ENCODE data around the gene NLRC3. TPM values are rescaled to one million over a fixed set of nuclear protein-coding genes. Genes with fewer than 3 reads are reported as not detected.

The NLRC3 gene
- total RNA-seq, 2 experiments from 2014 or later, result 12.3 to 12.5 TPM

DNA sequence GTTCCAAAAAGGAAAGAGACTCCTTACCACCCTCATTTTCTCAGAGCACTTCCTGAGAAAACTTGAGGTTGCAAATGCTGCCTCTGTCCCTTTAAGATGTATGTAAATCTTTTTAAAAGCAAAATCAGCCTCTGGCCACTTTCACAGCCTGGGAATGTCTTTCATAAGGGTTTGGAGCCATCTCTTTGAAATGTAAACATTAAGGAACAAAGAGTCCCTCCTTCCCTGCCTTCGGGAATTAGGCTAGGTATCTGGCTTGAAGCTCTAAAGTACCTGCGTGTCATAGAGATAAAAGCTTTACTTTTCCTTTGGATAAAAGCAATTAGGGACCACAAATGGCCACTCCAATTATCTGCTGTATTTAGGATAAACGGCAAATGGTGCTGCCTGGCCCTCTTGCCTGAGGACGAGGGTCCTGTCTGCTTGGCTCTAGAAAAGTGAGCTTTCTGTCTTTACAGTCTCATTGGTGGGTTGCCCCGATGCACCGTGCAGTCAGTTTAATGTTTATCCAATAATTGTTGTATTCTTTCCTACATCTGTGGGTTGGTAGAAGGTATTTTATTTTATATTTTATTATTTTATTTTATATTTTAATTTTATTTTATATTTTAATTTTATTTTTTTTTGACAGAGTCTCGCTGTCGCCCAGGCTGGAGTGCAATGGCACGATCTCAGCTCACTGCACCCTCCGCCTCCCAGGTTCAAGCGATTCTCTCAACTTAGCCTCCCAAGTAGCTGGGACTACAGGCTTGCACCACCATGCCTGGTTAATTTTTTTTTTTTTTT lies 23.9 kb downstream of the NLRC3 start:
- Mint-ChIP-seq H3K27ac (no peak overlapping the region), H3K4me1 (no peaks in the 10 kb centered on the region), H3K4me3 (no peak overlapping the region), H3K27me3 (no peaks in the 10 kb centered on the region), H3K9me3 (no peaks in the 10 kb centered on the region), H3K36me3 (peaks cover 31% of the 10 kb centered on the region)
- DNase-seq, result no peak

- no peaks in the 10 kb centered on the region for H3K4me1 Mint-ChIP-seq
- DNase-seq, result no peak
- H3K4me3 Mint-ChIP-seq, result no peak overlapping the region
- H3K9me3 Mint-ChIP-seq, result no peaks in the 10 kb centered on the region
- H3K27me3 Mint-ChIP-seq, result no peaks in the 10 kb centered on the region
- peaks cover 21% of the 10 kb centered on the region for H3K36me3 Mint-ChIP-seq
- H3K27ac Mint-ChIP-seq, result no peak overlapping the region
These were observed 26.1 kb downstream of the NLRC3 start for GRCh38 chr16:3550851-3551847.

DNA sequence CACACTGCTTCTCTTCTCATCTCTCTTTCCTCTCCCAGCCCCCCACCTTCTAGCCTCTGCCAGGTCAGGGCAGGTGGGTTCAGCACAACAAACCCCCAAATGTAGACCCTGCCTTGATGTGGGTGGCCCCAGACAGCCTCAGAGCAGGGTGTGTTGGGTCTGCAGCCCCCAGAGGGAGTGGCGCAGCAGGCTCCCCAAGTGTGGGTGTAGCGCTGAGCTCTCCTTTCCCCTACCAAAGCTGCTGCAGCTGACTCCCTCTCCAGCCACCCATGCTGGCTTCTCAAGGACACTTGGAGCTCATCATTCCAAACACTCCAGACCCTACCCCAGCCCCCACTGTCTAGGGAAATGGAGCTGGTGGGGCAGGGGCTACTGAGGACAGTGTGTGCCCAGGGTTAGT lies 27.3 kb downstream of the NLRC3 start:
- H3K27ac Mint-ChIP-seq, result no peak overlapping the region
- no peaks in the 10 kb centered on the region for H3K9me3 Mint-ChIP-seq
- H3K4me3 Mint-ChIP-seq, result no peak overlapping the region
- H3K36me3 Mint-ChIP-seq, result peaks cover 19% of the 10 kb centered on the region
- no peaks in the 10 kb centered on the region for H3K4me1 Mint-ChIP-seq
- H3K27me3 Mint-ChIP-seq, result no peaks in the 10 kb centered on the region
- DNase-seq, result no peak

GRCh38 chr16:3548859-3549258 lies 28.3 kb downstream of the NLRC3 start:
- DNase-seq, result no peak
- Mint-ChIP-seq H3K4me3 (no peak overlapping the region), H3K27ac (no peak overlapping the region), H3K9me3 (no peaks in the 10 kb centered on the region), H3K4me1 (no peaks in the 10 kb centered on the region), H3K27me3 (no peaks in the 10 kb centered on the region), H3K36me3 (peaks cover 19% of the 10 kb centered on the region)

DNA sequence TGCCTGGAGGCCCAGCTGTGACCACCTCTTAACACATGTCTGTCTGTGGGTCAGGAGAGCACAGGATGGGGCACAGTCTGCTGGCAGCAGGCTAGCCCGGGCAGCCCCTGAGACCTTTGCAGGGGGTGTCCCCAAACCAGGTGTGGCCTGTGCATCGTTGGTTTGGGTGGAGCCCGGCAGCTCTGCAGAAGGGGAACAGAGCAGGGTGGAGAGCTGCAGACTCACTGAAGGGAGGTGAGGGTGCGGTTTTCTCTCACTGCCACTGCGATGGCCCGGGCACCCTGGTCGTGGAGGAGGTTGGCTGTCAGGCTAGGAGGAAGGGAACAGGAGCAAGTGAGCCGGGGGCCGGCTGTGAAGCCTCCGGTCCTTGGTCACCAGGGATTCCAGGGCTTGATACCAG lies 28.8 kb downstream of the NLRC3 start:
- Mint-ChIP-seq H3K36me3 (peaks cover 19% of the 10 kb centered on the region), H3K27me3 (no peaks in the 10 kb centered on the region), H3K4me3 (no peak overlapping the region), H3K9me3 (no peaks in the 10 kb centered on the region), H3K27ac (no peak overlapping the region), H3K4me1 (no peaks in the 10 kb centered on the region)
- no peak for DNase-seq

DNA sequence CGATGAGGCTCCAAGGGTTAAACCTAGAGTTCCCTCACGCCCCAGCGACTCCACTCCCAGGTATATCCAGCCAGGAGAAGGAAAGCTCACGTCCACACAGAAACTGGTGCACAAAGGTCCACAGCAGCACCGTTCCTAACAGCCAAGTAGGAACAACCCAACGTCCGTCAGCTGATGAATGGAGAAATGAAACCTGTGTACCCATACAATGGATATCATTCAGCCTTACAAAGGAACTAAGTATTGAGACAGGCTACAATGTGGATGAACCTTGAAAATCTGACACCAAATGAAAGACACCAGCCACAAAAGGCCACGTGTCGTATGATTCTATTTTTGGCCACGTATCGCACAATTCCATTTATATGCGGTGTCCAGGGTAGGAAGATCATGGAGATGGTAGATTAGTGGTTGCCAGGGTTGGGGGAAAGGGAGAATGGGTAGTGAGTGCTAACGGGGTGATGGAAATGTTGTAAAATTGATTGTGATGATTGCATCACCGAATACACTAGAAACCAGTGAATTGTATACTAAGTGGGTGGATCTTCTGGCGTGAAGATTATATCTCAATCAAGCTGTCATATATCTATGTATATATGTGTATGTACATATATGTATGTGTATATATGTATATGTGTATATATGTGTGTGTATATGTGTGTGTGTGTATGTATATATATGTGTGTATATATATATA lies 30.1 kb downstream of the NLRC3 start:
- no peak for DNase-seq
- peaks cover 17% of the 10 kb centered on the region for H3K36me3 Mint-ChIP-seq
- no peaks in the 10 kb centered on the region for H3K4me1 Mint-ChIP-seq
- H3K27me3 Mint-ChIP-seq, result no peaks in the 10 kb centered on the region
- no peaks in the 10 kb centered on the region for H3K9me3 Mint-ChIP-seq
- H3K4me3 Mint-ChIP-seq, result no peak overlapping the region
- no peak overlapping the region for H3K27ac Mint-ChIP-seq

- peaks cover 4% of the 10 kb centered on the region for H3K36me3 Mint-ChIP-seq
- H3K27ac Mint-ChIP-seq, result no peak overlapping the region
- no peaks in the 10 kb centered on the region for H3K27me3 Mint-ChIP-seq
- DNase-seq, result no peak
- H3K4me3 Mint-ChIP-seq, result no peak overlapping the region
- no peaks in the 10 kb centered on the region for H3K9me3 Mint-ChIP-seq
- no peaks in the 10 kb centered on the region for H3K4me1 Mint-ChIP-seq
These were observed 34.4 kb downstream of the NLRC3 start for GRCh38 chr16:3542601-3543373.

- H3K9me3 Mint-ChIP-seq, result no peaks in the 10 kb centered on the region
- no peaks in the 10 kb centered on the region for H3K27me3 Mint-ChIP-seq
- peaks cover 4% of the 10 kb centered on the region for H3K36me3 Mint-ChIP-seq
- H3K27ac Mint-ChIP-seq, result no peak overlapping the region
- H3K4me1 Mint-ChIP-seq, result no peaks in the 10 kb centered on the region
- DNase-seq, result no peak
- no peak overlapping the region for H3K4me3 Mint-ChIP-seq
These were observed 35.6 kb downstream of the NLRC3 start for GRCh38 chr16:3541527-3542155.

GRCh38 chr16:3538222-3538621 lies 39.0 kb downstream of the NLRC3 start:
- Mint-ChIP-seq H3K36me3 (peaks cover 7% of the 10 kb centered on the region), H3K4me1 (no peaks in the 10 kb centered on the region), H3K9me3 (no peaks in the 10 kb centered on the region), H3K4me3 (no peak overlapping the region), H3K27ac (no peak overlapping the region), H3K27me3 (no peaks in the 10 kb centered on the region)
- DNase-seq, result no peak

DNA sequence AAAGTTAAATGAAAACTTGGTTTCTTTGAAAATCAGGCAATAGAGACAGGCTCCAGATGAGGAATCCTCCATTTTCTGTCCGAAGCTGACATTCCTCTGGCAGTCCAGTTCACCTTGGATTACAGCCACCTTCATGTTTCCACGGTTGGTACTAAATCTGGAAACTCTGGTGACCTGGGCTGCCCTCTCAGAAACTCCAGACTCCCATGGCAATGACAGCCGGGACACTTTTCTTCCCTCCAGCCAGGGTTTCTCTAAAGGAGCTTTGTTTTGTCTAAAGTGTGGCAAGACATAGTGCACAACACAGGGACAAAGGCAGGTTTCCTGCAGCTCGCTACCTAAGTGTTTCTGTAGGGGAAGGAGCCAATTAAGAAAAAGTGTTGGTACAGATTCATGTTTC lies 40.4 kb downstream of the NLRC3 start:
- H3K27ac Mint-ChIP-seq, result no peak overlapping the region
- no peak for DNase-seq
- peaks cover 7% of the 10 kb centered on the region for H3K36me3 Mint-ChIP-seq
- H3K4me3 Mint-ChIP-seq, result no peak overlapping the region
- H3K9me3 Mint-ChIP-seq, result no peaks in the 10 kb centered on the region
- H3K27me3 Mint-ChIP-seq, result no peaks in the 10 kb centered on the region
- H3K4me1 Mint-ChIP-seq, result no peaks in the 10 kb centered on the region

DNA sequence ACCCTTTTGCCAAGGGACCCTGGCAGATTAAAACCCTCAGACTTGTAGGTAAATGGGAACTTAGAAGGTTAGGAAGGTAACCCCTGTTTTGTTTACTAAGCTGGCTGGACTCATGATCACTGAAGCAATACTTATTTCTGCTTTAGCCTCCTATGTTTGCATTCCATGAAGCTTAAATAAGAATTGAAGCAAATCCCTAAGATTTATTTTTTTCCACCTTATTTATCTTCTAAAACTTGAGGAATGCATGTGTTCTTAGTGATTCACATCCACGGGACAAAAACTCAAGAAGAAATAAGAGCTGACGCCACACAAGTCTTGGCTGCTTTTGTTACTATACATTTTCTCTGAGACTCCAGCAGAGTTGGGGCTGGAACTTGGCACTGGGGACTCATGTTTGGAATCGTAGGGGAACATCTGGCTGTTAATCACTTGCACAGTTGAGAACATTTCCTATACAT lies 40.9 kb downstream of the NLRC3 start:
- H3K9me3 Mint-ChIP-seq, result no peaks in the 10 kb centered on the region
- no peaks in the 10 kb centered on the region for H3K27me3 Mint-ChIP-seq
- H3K36me3 Mint-ChIP-seq, result peaks cover 7% of the 10 kb centered on the region
- no peak for DNase-seq
- H3K4me1 Mint-ChIP-seq, result no peaks in the 10 kb centered on the region
- no peak overlapping the region for H3K4me3 Mint-ChIP-seq
- no peak overlapping the region for H3K27ac Mint-ChIP-seq

DNA sequence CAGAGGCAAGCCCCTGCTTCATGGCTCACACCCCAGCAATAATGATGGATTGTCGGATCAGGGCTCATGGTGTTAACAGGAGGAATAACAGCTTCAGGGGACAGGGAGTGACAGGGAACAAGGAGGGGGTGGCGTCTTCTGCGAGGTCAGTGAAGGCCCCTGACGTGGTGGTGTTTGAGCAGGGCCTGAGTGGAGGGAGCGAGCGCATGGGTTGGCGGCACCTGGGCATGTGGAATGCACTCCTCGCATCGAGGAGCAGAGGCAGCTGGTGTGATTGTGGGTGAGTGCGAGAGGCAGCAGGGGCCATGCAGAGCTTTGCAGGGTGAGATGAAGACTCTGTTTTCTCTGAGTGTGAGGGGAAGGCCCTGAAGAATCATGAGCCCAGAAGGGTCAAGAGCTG lies 43.1 kb downstream of the NLRC3 start:
- Mint-ChIP-seq H3K27me3 (no peaks in the 10 kb centered on the region), H3K27ac (no peak overlapping the region), H3K9me3 (no peaks in the 10 kb centered on the region), H3K36me3 (peaks cover 4% of the 10 kb centered on the region), H3K4me1 (no peaks in the 10 kb centered on the region), H3K4me3 (no peak overlapping the region)
- no peak for DNase-seq

DNA sequence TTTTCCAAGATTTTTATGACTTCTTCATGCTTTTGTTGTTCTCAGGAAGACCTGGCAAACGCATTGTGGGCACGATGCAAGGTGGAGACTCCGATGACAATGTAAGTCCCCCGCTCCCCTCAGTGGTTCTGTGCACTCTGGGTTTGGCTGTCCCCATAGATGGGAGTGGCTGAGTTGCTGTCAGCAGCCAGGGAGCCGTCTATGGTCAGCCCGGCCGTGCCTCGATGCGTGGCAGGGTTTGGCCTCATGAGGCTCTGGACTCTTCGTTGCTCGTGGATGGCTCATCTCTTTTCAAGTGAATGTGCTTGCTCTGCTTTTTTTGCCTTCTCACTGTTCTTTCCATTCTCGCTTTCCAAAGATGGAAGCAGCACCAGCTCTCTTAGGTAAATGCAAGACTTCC lies 44.5 kb downstream of the NLRC3 start:
- peaks cover 9% of the 10 kb centered on the region for H3K36me3 Mint-ChIP-seq
- no peak overlapping the region for H3K27ac Mint-ChIP-seq
- H3K4me1 Mint-ChIP-seq, result peaks cover 2% of the 10 kb centered on the region
- H3K9me3 Mint-ChIP-seq, result no peaks in the 10 kb centered on the region
- no peak for DNase-seq
- no peaks in the 10 kb centered on the region for H3K27me3 Mint-ChIP-seq
- no peak overlapping the region for H3K4me3 Mint-ChIP-seq

- H3K36me3 Mint-ChIP-seq, result peaks cover 6% of the 10 kb centered on the region
- no peak overlapping the region for H3K27ac Mint-ChIP-seq
- no peak for DNase-seq
- H3K4me1 Mint-ChIP-seq, result peaks cover 2% of the 10 kb centered on the region
- H3K9me3 Mint-ChIP-seq, result no peaks in the 10 kb centered on the region
- H3K4me3 Mint-ChIP-seq, result no peak overlapping the region
- no peaks in the 10 kb centered on the region for H3K27me3 Mint-ChIP-seq
These were observed 46.8 kb downstream of the NLRC3 start for GRCh38 chr16:3530371-3530914.

All from activated naive CD8-positive, alpha-beta T cell treated with anti-CD3 and anti-CD28 coated beads for 36 hours (primary cell).